Measurements from ENCODE around the gene COL5A1.

COL5A1 gene

DNA sequence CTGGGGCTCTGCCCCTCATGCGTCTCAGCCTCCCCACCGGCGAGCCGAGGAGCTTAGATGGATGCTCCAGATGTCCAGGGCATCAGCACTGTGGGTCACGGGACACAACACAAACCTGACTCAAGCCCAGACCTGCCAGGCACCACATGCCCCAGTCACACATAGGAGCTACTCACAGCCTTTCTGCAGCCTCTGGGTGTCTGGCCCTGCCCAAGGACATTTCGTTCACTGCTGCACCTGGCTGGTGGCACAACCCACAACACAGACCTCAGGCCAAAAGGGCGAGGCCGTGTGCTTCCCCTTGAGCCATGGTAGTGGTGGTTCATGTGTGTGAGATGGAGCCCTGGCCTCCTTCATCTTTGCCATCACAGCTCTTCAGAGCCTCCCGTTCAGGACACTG lies 149.4 kb downstream of the COL5A1 start:
- Histone ChIP-seq H3K9ac (ENCODE audit: low read length) (no peak overlapping the region), H3K4me3 (ENCODE audit: low read length) (no peak overlapping the region), H3K27me3 (ENCODE audit: control insufficient read depth, insufficient read depth, low read length) (no peaks in the 10 kb centered on the region), H3K36me3 (ENCODE audit: control insufficient read depth, insufficient read depth, low read length) (no peaks in the 10 kb centered on the region), H3K4me1 (ENCODE audit: control insufficient read depth, insufficient read depth, low read length) (no peaks in the 10 kb centered on the region), H3K9me3 (ENCODE audit: control insufficient read depth, low read length) (no peaks in the 10 kb centered on the region)

DNA sequence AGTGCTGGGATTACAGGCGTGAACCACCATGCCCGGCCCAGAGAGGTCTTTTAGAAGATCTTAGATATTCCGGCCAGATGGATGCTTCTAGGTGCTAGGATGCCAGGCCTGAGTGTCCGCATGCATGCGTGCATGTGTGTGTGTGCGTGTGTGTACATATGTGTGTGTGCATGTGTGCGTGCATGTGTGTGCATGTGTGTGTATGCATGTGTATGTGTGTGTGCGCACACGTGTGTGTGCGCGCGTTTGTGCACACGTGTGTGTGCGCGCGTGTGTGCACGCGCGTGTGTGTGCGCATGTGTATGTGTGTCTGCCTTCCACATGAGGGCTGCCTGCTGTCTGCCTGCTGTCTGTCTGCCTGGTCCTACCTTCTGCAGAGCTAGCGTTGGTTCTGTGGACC lies 151.0 kb downstream of the COL5A1 start:
- H3K4me3 ChIP-seq (ENCODE audit: low read length) = no peak overlapping the region
- H3K9ac ChIP-seq (ENCODE audit: low read length) = no peak overlapping the region
- H3K9me3 ChIP-seq (ENCODE audit: control insufficient read depth, low read length) = no peaks in the 10 kb centered on the region
- H3K4me1 ChIP-seq (ENCODE audit: control insufficient read depth, insufficient read depth, low read length) = no peaks in the 10 kb centered on the region
- no peaks in the 10 kb centered on the region for H3K27me3 ChIP-seq (ENCODE audit: control insufficient read depth, insufficient read depth, low read length)
- no peaks in the 10 kb centered on the region for H3K36me3 ChIP-seq (ENCODE audit: control insufficient read depth, insufficient read depth, low read length)

DNA sequence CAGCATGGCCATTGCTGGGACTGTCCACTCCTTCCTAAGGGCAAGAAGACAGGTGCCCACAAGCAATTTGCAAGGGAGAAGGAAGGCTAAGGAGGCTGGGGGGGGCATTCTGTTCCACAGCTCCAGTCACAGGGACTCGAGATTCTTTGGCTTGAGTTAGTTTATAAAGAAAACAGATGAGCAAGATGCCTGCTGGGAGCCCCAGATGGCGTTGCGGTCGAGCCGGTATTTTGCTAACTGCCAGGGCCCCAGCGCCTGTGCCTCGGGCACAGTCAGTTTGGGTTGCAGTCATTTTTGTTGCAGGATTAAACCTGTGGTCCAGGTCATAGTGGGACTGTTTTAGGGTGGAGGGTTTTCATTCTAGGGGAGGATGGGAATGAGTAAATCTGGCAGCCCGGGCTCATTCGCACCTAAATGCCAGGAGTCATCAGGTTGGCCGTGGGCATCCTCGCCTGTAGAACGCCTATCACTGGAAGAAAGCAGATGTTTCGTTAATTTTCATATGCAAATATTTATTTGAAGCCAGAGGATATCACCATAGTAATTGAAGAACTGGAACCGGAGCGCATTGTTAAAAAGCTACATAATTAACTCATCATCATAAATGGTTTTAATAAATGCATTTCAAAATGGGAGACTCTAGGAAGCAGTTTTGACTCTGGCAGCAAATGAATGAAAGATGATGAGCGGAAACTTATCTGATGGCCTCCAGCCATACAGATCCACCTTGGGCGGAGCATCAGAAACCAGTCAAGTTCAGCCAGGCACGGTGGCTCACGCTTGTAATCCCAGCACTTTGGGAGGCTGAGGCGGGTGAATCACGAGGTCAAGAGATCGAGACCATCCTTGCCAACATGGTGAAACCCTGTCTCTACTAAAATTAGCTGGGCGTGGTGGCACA lies 151.9 kb downstream of the COL5A1 start:
- H3K4me1 ChIP-seq (ENCODE audit: control insufficient read depth, insufficient read depth, low read length) = no peaks in the 10 kb centered on the region
- H3K4me3 ChIP-seq (ENCODE audit: low read length) = no peak overlapping the region
- H3K27me3 ChIP-seq (ENCODE audit: control insufficient read depth, insufficient read depth, low read length) = no peaks in the 10 kb centered on the region
- H3K9ac ChIP-seq (ENCODE audit: low read length) = no peak overlapping the region
- no peaks in the 10 kb centered on the region for H3K9me3 ChIP-seq (ENCODE audit: control insufficient read depth, low read length)
- no peaks in the 10 kb centered on the region for H3K36me3 ChIP-seq (ENCODE audit: control insufficient read depth, insufficient read depth, low read length)

DNA sequence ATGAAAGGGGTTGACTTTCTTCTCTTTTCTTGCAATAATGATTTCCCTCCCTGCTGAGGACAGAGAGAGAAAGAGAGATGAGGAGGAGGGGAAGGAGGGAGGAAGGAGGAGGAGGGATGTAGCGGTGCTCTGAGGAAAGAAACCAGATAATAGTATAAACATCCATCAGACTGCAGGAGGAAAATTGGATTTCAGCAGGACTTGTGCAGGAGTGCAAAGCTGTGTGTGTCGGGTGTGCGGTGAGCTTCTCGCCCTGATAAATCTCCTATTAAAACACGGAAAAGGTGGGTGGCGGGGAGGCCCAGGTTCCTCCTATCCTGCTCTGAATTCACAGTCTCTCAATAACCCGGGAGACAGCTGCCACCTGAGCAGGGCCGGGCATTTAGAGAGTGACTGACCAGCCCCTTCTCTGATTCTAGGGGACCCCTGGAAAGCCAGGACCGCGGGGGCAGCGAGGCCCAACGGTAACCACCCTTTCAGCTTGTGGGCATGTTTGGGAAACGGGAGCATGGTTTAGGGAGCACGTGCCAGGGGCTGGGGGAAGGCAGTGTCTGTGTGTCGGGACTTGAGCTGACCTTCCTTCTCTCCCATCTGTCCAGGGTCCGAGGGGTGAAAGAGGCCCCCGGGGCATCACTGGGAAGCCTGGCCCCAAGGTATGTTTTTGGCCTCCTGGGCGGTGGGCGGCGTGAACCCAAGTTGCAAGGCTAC lies 153.2 kb downstream of the COL5A1 start:
- H3K4me1 ChIP-seq (ENCODE audit: control insufficient read depth, insufficient read depth, low read length) = no peaks in the 10 kb centered on the region
- no peaks in the 10 kb centered on the region for H3K36me3 ChIP-seq (ENCODE audit: control insufficient read depth, insufficient read depth, low read length)
- H3K27me3 ChIP-seq (ENCODE audit: control insufficient read depth, insufficient read depth, low read length) = no peaks in the 10 kb centered on the region
- H3K9ac ChIP-seq (ENCODE audit: low read length) = no peak overlapping the region
- H3K4me3 ChIP-seq (ENCODE audit: low read length) = no peak overlapping the region
- H3K9me3 ChIP-seq (ENCODE audit: control insufficient read depth, low read length) = no peaks in the 10 kb centered on the region

DNA sequence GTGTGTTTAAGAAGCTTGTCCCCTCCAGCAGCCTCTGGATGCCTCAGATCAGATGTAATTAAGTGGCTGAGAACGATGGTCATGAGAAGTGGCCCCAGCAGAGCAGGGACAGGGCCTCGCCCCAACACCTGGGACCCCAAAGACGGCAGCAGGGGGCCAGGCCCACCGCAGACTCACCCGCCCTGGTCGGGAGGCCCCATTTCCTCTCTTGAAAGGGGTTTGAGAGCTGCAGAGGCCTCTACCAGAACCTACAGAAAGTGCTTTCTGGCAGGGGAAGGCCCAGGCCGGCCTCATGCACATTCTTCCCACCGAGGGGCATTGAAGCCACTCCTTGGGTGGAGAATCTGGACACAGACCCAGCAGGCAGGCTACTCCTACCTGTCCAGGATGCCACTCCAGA lies 153.8 kb downstream of the COL5A1 start:
- H3K27me3 ChIP-seq (ENCODE audit: control insufficient read depth, insufficient read depth, low read length) = no peaks in the 10 kb centered on the region
- H3K4me3 ChIP-seq (ENCODE audit: low read length) = no peak overlapping the region
- H3K4me1 ChIP-seq (ENCODE audit: control insufficient read depth, insufficient read depth, low read length) = no peaks in the 10 kb centered on the region
- no peak overlapping the region for H3K9ac ChIP-seq (ENCODE audit: low read length)
- H3K9me3 ChIP-seq (ENCODE audit: control insufficient read depth, low read length) = no peaks in the 10 kb centered on the region
- no peaks in the 10 kb centered on the region for H3K36me3 ChIP-seq (ENCODE audit: control insufficient read depth, insufficient read depth, low read length)

DNA sequence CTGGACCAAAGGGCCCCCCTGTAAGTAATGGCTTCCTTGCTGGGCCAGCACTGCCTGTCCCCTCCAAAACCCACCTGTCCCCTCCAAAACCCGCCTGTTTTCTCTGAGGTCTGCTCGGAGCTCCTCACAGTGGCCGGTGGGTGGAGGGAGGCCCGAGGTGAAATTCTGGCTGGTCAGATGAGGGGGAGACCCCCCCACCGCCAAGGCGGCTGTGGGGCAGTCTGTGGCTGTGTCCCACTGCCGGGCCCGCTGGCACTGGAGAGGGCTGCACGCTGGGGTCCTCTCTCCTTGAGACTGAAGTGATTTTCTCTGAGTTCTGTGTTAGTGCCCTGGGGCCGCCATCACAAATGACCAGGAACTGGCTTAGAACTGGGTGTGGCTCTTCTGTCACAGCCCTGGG lies 155.3 kb downstream of the COL5A1 start:
- H3K9ac ChIP-seq (ENCODE audit: low read length) = no peak overlapping the region
- H3K36me3 ChIP-seq (ENCODE audit: control insufficient read depth, insufficient read depth, low read length) = no peaks in the 10 kb centered on the region

DNA sequence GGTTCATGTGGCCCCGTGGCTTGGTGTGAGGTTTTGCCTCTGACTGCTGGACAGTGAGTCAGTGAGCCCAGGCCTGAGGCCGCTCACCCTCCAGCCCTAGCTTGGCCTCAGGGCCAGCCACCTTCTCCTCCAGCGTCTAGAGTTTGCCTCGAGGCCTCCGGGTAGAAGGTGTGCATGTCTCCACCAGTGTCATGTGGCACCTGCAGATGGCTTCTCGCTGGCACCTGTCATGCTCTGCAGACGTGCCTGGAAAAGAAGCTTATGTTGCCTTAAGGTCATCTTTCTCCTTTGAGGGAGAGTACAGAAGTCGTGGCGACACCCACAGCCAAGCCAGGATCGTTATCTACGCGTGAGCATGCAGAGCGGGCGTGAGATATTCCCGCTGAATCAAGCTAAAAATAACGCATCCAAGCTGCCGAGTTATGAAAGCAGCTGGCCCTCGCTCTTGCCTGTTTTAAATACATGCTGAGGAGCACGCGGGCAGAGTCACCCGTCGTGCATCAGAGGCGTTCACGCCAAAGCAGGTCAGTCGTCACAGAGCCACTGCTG lies 159.3 kb downstream of the COL5A1 start:
- Histone ChIP-seq H3K36me3 (ENCODE audit: control insufficient read depth, insufficient read depth, low read length) (no peaks in the 10 kb centered on the region), H3K9ac (ENCODE audit: low read length) (no peak overlapping the region), H3K9me3 (ENCODE audit: control insufficient read depth, low read length) (no peaks in the 10 kb centered on the region), H3K4me3 (ENCODE audit: low read length) (no peak overlapping the region), H3K27me3 (ENCODE audit: control insufficient read depth, insufficient read depth, low read length) (no peaks in the 10 kb centered on the region), H3K4me1 (ENCODE audit: control insufficient read depth, insufficient read depth, low read length) (no peaks in the 10 kb centered on the region)

More for the DNA sequence above, 155.3 kb downstream of the COL5A1 start:
- H3K4me3 ChIP-seq (ENCODE audit: low read length) = no peak overlapping the region
- no peaks in the 10 kb centered on the region for H3K27me3 ChIP-seq (ENCODE audit: control insufficient read depth, insufficient read depth, low read length)
- no peaks in the 10 kb centered on the region for H3K4me1 ChIP-seq (ENCODE audit: control insufficient read depth, insufficient read depth, low read length)
- no peaks in the 10 kb centered on the region for H3K9me3 ChIP-seq (ENCODE audit: control insufficient read depth, low read length)

DNA sequence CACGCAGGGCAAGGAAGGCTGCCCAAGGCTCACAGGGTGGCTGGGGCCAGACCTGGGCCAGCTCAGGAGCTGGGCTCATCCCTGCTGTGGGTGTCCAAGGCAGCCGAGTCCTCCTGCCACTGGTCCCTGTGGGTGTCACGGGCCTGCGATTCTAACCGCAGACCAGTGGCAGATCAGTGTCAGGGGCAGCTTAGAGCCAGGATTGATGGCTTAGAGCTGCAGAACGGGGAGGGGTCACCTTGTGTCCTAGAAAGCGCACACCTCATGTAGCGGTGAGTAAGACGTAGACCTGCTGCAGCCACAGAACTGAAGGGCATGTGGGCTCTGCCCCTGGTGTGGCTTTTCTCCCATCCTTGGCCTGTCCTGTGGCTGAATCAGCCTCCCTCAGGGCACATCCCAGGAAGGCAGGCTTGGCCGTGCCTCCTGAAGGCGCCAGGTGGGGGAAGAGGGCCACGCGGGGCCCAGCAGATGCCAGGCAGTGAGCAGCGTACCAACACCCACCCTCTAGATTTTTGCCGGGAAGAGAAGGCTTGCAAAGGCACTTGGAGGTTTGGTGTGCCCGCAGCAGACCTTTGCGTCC lies 160.7 kb downstream of the COL5A1 start:
- H3K9me3 ChIP-seq (ENCODE audit: control insufficient read depth, low read length) = no peaks in the 10 kb centered on the region
- no peak overlapping the region for H3K4me3 ChIP-seq (ENCODE audit: low read length)
- no peaks in the 10 kb centered on the region for H3K4me1 ChIP-seq (ENCODE audit: control insufficient read depth, insufficient read depth, low read length)
- H3K27me3 ChIP-seq (ENCODE audit: control insufficient read depth, insufficient read depth, low read length) = no peaks in the 10 kb centered on the region
- H3K9ac ChIP-seq (ENCODE audit: low read length) = no peak overlapping the region
- no peaks in the 10 kb centered on the region for H3K36me3 ChIP-seq (ENCODE audit: control insufficient read depth, insufficient read depth, low read length)

DNA sequence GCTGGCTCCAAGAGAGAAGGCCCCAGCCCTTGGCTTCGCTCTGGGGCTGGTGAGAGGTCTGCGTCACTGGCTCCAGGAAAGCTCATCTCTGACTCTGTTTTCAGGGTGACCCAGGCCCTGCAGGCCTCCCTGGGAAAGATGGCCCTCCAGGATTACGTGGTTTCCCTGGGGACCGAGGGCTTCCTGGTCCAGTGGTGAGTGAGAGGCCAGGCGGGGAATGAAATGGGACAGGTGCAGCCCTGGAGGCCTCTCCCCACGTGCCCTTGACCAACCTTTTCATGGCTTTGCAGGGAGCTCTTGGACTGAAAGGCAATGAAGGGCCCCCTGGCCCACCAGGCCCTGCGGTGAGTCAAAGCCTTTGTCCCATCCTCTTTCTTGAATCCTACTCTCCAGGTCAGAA lies 163.3 kb downstream of the COL5A1 start:
- H3K9ac ChIP-seq (ENCODE audit: low read length) = no peak overlapping the region
- no peaks in the 10 kb centered on the region for H3K9me3 ChIP-seq (ENCODE audit: control insufficient read depth, low read length)
- no peaks in the 10 kb centered on the region for H3K36me3 ChIP-seq (ENCODE audit: control insufficient read depth, insufficient read depth, low read length)
- no peaks in the 10 kb centered on the region for H3K4me1 ChIP-seq (ENCODE audit: control insufficient read depth, insufficient read depth, low read length)
- H3K4me3 ChIP-seq (ENCODE audit: low read length) = no peak overlapping the region
- H3K27me3 ChIP-seq (ENCODE audit: control insufficient read depth, insufficient read depth, low read length) = no peaks in the 10 kb centered on the region

DNA sequence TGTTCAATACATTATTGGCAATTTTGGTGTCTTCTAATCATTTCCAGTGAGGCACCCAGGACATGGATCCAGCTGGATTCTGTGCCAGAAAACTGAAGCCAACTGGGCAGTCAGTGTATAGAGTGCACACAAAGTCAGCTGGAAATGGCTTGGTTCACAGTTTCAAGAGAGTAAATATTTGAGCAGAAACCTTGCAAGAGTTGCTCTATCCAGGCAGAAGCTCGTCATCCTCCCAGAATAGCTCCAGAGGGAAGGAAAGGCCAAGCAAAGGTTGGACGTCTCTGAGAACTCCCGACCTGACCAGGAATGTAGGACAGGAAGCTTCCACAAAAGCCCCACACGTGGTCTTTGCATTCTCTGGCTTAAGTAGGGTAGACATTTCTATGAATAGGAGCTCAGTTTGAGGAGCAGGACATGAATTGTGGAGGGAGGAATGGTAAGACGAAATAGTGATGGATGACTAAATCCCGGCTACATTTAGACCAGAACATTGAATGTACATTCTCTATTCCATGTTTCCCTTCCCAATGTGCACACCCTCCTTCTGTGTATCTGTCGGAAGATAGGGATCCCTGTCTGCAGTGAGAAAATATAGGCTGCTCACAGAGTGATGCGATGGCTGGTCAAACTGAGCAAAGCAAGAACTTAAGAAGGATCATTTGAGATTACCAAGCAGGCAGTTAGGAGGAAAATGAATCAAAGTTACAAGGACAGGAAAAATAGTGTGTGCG lies 166.3 kb downstream of the COL5A1 start:
- H3K9me3 ChIP-seq (ENCODE audit: control insufficient read depth, low read length) = no peaks in the 10 kb centered on the region
- no peak overlapping the region for H3K4me3 ChIP-seq (ENCODE audit: low read length)
- no peaks in the 10 kb centered on the region for H3K36me3 ChIP-seq (ENCODE audit: control insufficient read depth, insufficient read depth, low read length)
- H3K9ac ChIP-seq (ENCODE audit: low read length) = no peak overlapping the region
- H3K4me1 ChIP-seq (ENCODE audit: control insufficient read depth, insufficient read depth, low read length) = no peaks in the 10 kb centered on the region
- H3K27me3 ChIP-seq (ENCODE audit: control insufficient read depth, insufficient read depth, low read length) = no peaks in the 10 kb centered on the region

DNA sequence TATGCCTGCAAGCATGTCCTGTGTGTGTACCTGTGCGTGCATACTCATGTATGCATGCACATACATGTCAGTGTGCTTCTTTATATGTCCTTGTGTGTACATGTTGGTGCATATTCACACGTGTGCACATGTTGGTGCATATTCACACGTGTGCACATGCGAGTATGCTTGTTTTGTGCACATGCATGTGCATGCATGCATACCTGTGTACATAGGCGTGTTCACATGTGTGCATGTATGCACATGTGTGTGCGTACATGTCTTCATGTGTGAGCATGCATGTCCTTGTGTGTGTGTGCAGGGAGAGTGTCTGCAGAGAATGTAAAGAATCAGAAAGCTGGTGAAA lies 166.8 kb downstream of the COL5A1 start:
- H3K9ac ChIP-seq (ENCODE audit: low read length) = no peak overlapping the region
- H3K4me1 ChIP-seq (ENCODE audit: control insufficient read depth, insufficient read depth, low read length) = no peaks in the 10 kb centered on the region
- no peaks in the 10 kb centered on the region for H3K36me3 ChIP-seq (ENCODE audit: control insufficient read depth, insufficient read depth, low read length)
- no peak overlapping the region for H3K4me3 ChIP-seq (ENCODE audit: low read length)
- no peaks in the 10 kb centered on the region for H3K27me3 ChIP-seq (ENCODE audit: control insufficient read depth, insufficient read depth, low read length)
- no peaks in the 10 kb centered on the region for H3K9me3 ChIP-seq (ENCODE audit: control insufficient read depth, low read length)

Data from mucosa of stomach (tissue), 1 donor.